SK-N-SH treated with all-trans-retinoic acid at 6 μM for 48 hours (cell line): ENCODE measurements around the gene NUP93.

Experiments used
- ATAC-seq: fragments of 200-7000 bp; cut with Tn5 transposase; 3 replicates; pipeline ENCODE4 v1.9.1; 2020; ENCODE audit warnings: mild to moderate bottlenecking, moderate library complexity
- ARNTL ChIP-seq: fragments of 450-650 bp; formaldehyde crosslinking; IDR thresholded peaks from 2 replicates; pipeline ENCODE4 v1.5.0; 2020; ENCODE audit warnings: low read depth, mild to moderate bottlenecking, moderate library complexity, borderline replicate concordance
- BACH2 ChIP-seq: fragments of 250-450 bp; sonication (Bioruptor Pico); IDR thresholded peaks from 2 replicates; pipeline ENCODE4 v1.9.0; 2021; ENCODE audit warnings: mild to moderate bottlenecking, borderline replicate concordance
- CREB5 ChIP-seq: fragments of 250-450 bp; sonication (Bioruptor Pico); IDR thresholded peaks from 2 replicates; pipeline ENCODE4 v1.5.1; 2020; ENCODE audit warnings: low read depth, mild to moderate bottlenecking, moderate library complexity
- CSDC2 ChIP-seq: fragments of 250-450 bp; sonication (Bioruptor Pico); IDR thresholded peaks from 2 replicates; pipeline ENCODE4 v1.5.0; 2020; ENCODE audit warnings: mild to moderate bottlenecking, moderate library complexity
- ESRRG ChIP-seq: fragments of 250-450 bp; sonication (Bioruptor Pico); IDR thresholded peaks from 2 replicates; pipeline ENCODE4 v1.6.1; 2021; ENCODE audit warnings: mild to moderate bottlenecking
- ISL1 ChIP-seq: fragments of 250-450 bp; sonication (Bioruptor Pico); IDR thresholded peaks from 2 replicates; pipeline ENCODE4 v2.1.2; 2022; ENCODE audit warnings: mild to moderate bottlenecking, moderate library complexity
- OSR1 ChIP-seq: fragments of 250-450 bp; sonication (Bioruptor Pico); IDR thresholded peaks from 2 replicates; pipeline ENCODE4 v1.8.0; 2022; ENCODE audit warnings: moderate library complexity, mild to moderate bottlenecking, inconsistent platforms
- PPARA ChIP-seq: fragments of 250-450 bp; sonication (Bioruptor Pico); IDR thresholded peaks from 2 replicates; pipeline ENCODE4 v1.5.0; 2020; ENCODE audit warnings: mild to moderate bottlenecking, borderline replicate concordance
- RARB ChIP-seq: fragments of 250-450 bp; sonication (Bioruptor Pico); IDR thresholded peaks from 2 replicates; pipeline ENCODE4 v1.8.0; 2021; ENCODE audit warnings: mild to moderate bottlenecking, moderate library complexity
- SNAI2 ChIP-seq: fragments of 250-450 bp; sonication (Bioruptor Pico); IDR thresholded peaks from 2 replicates; pipeline ENCODE4 v1.5.0; 2020; ENCODE audit warnings: mild to moderate bottlenecking, moderate library complexity
- TCF4 ChIP-seq: fragments of 250-450 bp; sonication (Bioruptor Pico); IDR thresholded peaks from 2 replicates; pipeline ENCODE4 v1.8.0; 2021; ENCODE audit warnings: mild to moderate bottlenecking, moderate library complexity, borderline replicate concordance
- TOX ChIP-seq: fragments of 250-450 bp; sonication (Bioruptor Pico); IDR thresholded peaks from 2 replicates; pipeline ENCODE4 v1.8.0; 2021; ENCODE audit warnings: mild to moderate bottlenecking, moderate library complexity, borderline replicate concordance
- ZFP3 ChIP-seq: fragments of 250-450 bp; sonication (Bioruptor Pico); IDR thresholded peaks from 2 replicates; pipeline ENCODE4 v1.5.0; 2020; ENCODE audit warnings: mild to moderate bottlenecking, moderate library complexity
- ZFP30 ChIP-seq: fragments of 450-650 bp; formaldehyde crosslinking; IDR thresholded peaks from 2 replicates; pipeline ENCODE4 v1.5.0; 2022; ENCODE audit warnings: mild to moderate bottlenecking, moderate library complexity
- ZNF565 ChIP-seq: fragments of 450-650 bp; formaldehyde crosslinking; conservative IDR thresholded peaks from 2 replicates; pipeline ENCODE4 v1.5.0; 2020; ENCODE audit warnings: low read depth, mild to moderate bottlenecking, moderate library complexity
- ZNF70 ChIP-seq: fragments of 450-650 bp; formaldehyde crosslinking; IDR thresholded peaks from 2 replicates; pipeline ENCODE4 v1.5.0; 2020; ENCODE audit warnings: mild to moderate bottlenecking, moderate library complexity
- ZNF8 ChIP-seq: fragments of 450-650 bp; formaldehyde crosslinking; IDR thresholded peaks from 2 replicates; pipeline ENCODE4 v1.5.0; 2020; ENCODE audit warnings: mild to moderate bottlenecking, moderate library complexity
- TF ChIP-seq, protein P1 (sequence below): fragments of 250-450 bp; sonication (Bioruptor Pico); IDR thresholded peaks from 2 replicates; pipeline ENCODE4 v1.8.0; 2020; ENCODE audit warnings: mild to moderate bottlenecking, moderate library complexity, borderline replicate concordance
- TF ChIP-seq, protein P2 (sequence below): fragments of 250-450 bp; sonication (Bioruptor Pico); IDR thresholded peaks from 2 replicates; pipeline ENCODE4 v1.8.0; 2021; ENCODE audit warnings: low read depth, mild to moderate bottlenecking, moderate library complexity, borderline replicate concordance
- TF ChIP-seq, protein P3 (sequence below): fragments of 250-450 bp; sonication (Bioruptor Pico); IDR thresholded peaks from 2 replicates; pipeline ENCODE4 v1.5.1; 2021; ENCODE audit warnings: mild to moderate bottlenecking, moderate library complexity

NUP93 gene

GRCh38 chr16:56787167-56787566 lies 57.2 kb downstream of the NUP93 start (continued):
- TF ChIP-seq, protein P1, sequence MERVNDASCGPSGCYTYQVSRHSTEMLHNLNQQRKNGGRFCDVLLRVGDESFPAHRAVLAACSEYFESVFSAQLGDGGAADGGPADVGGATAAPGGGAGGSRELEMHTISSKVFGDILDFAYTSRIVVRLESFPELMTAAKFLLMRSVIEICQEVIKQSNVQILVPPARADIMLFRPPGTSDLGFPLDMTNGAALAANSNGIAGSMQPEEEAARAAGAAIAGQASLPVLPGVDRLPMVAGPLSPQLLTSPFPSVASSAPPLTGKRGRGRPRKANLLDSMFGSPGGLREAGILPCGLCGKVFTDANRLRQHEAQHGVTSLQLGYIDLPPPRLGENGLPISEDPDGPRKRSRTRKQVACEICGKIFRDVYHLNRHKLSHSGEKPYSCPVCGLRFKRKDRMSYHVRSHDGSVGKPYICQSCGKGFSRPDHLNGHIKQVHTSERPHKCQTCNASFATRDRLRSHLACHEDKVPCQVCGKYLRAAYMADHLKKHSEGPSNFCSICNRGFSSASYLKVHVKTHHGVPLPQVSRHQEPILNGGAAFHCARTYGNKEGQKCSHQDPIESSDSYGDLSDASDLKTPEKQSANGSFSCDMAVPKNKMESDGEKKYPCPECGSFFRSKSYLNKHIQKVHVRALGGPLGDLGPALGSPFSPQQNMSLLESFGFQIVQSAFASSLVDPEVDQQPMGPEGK (CRISPR knock-in tag): no peak
- TF ChIP-seq, all 23 proteins: peak for 0

- no peak for TF ChIP-seq TCF4
- TF ChIP-seq, protein P2, sequence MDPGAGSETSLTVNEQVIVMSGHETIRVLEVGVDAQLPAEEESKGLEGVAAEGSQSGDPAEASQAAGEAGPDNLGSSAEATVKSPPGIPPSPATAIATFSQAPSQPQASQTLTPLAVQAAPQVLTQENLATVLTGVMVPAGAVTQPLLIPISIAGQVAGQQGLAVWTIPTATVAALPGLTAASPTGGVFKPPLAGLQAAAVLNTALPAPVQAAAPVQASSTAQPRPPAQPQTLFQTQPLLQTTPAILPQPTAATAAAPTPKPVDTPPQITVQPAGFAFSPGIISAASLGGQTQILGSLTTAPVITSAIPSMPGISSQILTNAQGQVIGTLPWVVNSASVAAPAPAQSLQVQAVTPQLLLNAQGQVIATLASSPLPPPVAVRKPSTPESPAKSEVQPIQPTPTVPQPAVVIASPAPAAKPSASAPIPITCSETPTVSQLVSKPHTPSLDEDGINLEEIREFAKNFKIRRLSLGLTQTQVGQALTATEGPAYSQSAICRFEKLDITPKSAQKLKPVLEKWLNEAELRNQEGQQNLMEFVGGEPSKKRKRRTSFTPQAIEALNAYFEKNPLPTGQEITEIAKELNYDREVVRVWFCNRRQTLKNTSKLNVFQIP (CRISPR knock-in tag): no peak
- no peak for ATAC-seq
Observed at GRCh38 chr16:56788435-56788834, 58.5 kb downstream of the NUP93 start.

- TF ChIP-seq, protein P3, sequence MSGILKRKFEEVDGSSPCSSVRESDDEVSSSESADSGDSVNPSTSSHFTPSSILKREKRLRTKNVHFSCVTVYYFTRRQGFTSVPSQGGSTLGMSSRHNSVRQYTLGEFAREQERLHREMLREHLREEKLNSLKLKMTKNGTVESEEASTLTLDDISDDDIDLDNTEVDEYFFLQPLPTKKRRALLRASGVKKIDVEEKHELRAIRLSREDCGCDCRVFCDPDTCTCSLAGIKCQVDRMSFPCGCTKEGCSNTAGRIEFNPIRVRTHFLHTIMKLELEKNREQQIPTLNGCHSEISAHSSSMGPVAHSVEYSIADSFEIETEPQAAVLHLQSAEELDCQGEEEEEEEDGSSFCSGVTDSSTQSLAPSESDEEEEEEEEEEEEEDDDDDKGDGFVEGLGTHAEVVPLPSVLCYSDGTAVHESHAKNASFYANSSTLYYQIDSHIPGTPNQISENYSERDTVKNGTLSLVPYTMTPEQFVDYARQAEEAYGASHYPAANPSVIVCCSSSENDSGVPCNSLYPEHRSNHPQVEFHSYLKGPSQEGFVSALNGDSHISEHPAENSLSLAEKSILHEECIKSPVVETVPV (CRISPR knock-in tag): no peak
- TF ChIP-seq BACH2 (CRISPR knock-in tag): no peak
- no peak for TF ChIP-seq TOX (CRISPR knock-in tag)
- no peak for TF ChIP-seq ZFP3 (CRISPR knock-in tag)
- no peak for TF ChIP-seq CSDC2
- TF ChIP-seq ZNF565 (CRISPR knock-in tag): no peak
- TF ChIP-seq OSR1 (CRISPR knock-in tag): no peak
- no peak for TF ChIP-seq ZFP30
- TF ChIP-seq PPARA (CRISPR knock-in tag): no peak
- ATAC-seq: peak; percentile 81
Observed at GRCh38 chr16:56789360-56789759, 59.4 kb downstream of the NUP93 start.

DNA sequence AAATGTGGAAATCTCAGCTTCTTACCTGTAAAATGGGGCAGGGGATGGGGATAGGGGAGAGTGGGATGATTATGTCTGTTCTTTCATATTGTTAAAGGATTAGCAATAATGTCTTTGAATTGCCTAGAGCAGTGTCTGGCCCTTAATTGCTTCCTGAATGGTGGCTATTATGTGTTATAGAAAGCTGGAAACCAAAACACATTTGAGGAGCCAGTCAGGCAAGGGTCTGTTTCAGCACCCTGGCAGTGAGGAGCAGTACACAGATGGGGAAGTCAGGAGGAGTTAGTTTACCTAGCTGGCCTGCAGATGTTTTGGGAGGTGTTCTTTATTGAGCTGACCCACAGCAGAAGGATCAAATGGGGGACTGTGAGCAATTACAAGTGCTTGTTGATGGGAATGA lies 63.0 kb downstream of the NUP93 start:
- ATAC-seq: no peak
- 0 out of 2 replicates have a peak, but pooled peaks have one; percentile 38 for TF ChIP-seq ZNF70 (CRISPR knock-in tag)
- no peak for TF ChIP-seq OSR1 (CRISPR knock-in tag)
- peak; percentile 29; the same call in 1 of the 2 replicates for TF ChIP-seq TCF4
- TF ChIP-seq, all 23 proteins: peak for 2

GRCh38 chr16:56793492-56793891 lies 63.6 kb downstream of the NUP93 start:
- ATAC-seq: peak; percentile 85
- TF ChIP-seq PPARA (CRISPR knock-in tag) (no peak), ARNTL (no peak), ZNF8 (CRISPR knock-in tag) (no peak), CREB5 (CRISPR knock-in tag) (no peak), BACH2 (CRISPR knock-in tag) (no peak), SNAI2 (CRISPR knock-in tag) (no peak), CSDC2 (no peak), ISL1 (CRISPR knock-in tag) (no peak), ZFP3 (CRISPR knock-in tag) (no peak), ESRRG (CRISPR knock-in tag) (no peak), TCF4 (no peak), TOX (CRISPR knock-in tag) (no peak), ZNF70 (CRISPR knock-in tag) (no peak), ZFP30 (no peak), ZNF565 (CRISPR knock-in tag) (no peak), RARB (CRISPR knock-in tag) (no peak)
- TF ChIP-seq, protein P1 (CRISPR knock-in tag): no peak
- TF ChIP-seq, protein P2 (CRISPR knock-in tag): no peak
- TF ChIP-seq, protein P3 (CRISPR knock-in tag): no peak
